ENCODE data around the gene PCARE. TPM values are rescaled to one million over a fixed set of nuclear protein-coding genes. Genes with fewer than 3 reads are reported as not detected.

Gene PCARE
- total and polyA plus RNA-seq, 2 of the 8 experiments (the other 6 are each of a cell fraction or from before 2014, with no cell fraction given): not detected

- Histone ChIP-seq H2BK20ac (ENCODE audit: low read length) (no peak overlapping the region), H2AFZ (ENCODE audit: low read length) (no peak overlapping the region), H4K5ac (ENCODE audit: insufficient read length, low read depth, low read length) (no peak overlapping the region), H4K91ac (replicated peaks; ENCODE audit: insufficient read length, low read length) (no peak overlapping the region), H2BK15ac (ENCODE audit: low read length) (no peak overlapping the region), H3K23ac (ENCODE audit: insufficient read length) (no peak overlapping the region), H3K23me2 (ENCODE audit: low read depth, low read length) (no peaks in the 10 kb centered on the region), H3K18ac (ENCODE audit: extremely low read depth, low read length) (no peak overlapping the region), H2AK5ac (ENCODE audit: low read depth, low read length) (no peak overlapping the region), H2BK120ac (replicated peaks; ENCODE audit: low read depth, low read length) (no peak overlapping the region), H3K9me3 (ENCODE audit: insufficient read depth in 2 of 2, low read depth in 1 of 2, low read length in 1 of 2) (no peaks in the 10 kb centered on the region), H3K4ac (replicated peaks; ENCODE audit: insufficient read length, low read depth, low read length) (no peak overlapping the region), H3K27ac (ENCODE audit: low read depth, low read length) (no peak overlapping the region; the same call in 1 of the 2 replicates), H3K4me1 (replicated peaks in 1 of 4; ENCODE audit: control insufficient read depth in 3 of 4, insufficient read depth in 4 of 4, low read length in 3 of 4) (peaks cover 1 to 13% (median 5%) of the 10 kb centered on the region in 4 experiments), H4K20me1 (replicated peaks in 1 of 2; ENCODE audit: control insufficient read depth in 1 of 2, insufficient read depth in 2 of 2, low read length in 2 of 2) (no peaks in the 10 kb centered on the region), H3K79me1 (ENCODE audit: low read depth, low read length) (no peaks in the 10 kb centered on the region), H3K27me3 (replicated peaks in 1 of 4; ENCODE audit: control insufficient read depth in 3 of 4, extremely low read depth in 1 of 4, insufficient read depth in 3 of 4, low read length in 3 of 4) (no peaks in the 10 kb centered on the region), H3K79me2 (ENCODE audit: control insufficient read depth in 1 of 2, insufficient read depth in 2 of 2, low read length in 2 of 2) (no peaks in the 10 kb centered on the region), H2BK5ac (ENCODE audit: low read depth, low read length) (no peak overlapping the region), H3K4me3 (ENCODE audit: extremely low read depth in 1 of 4, insufficient read depth in 2 of 4, low read depth in 3 of 4, low read length in 4 of 4) (no peak overlapping the region), H2BK12ac (ENCODE audit: low read depth, low read length) (no peak overlapping the region), H3K14ac (ENCODE audit: insufficient read length) (no peak overlapping the region), H3K4me2 (ENCODE audit: insufficient read depth in 1 of 2, low read depth in 2 of 2, low read length in 2 of 2) (no peak overlapping the region), H4K8ac (ENCODE audit: extremely low read depth, insufficient read depth, low read length) (no peak overlapping the region), H3K56ac (replicated peaks; ENCODE audit: insufficient read length, low read depth, low read length) (no peak overlapping the region), H3K36me3 (ENCODE audit: control insufficient read depth in 2 of 4, insufficient read depth in 4 of 4, low read length in 3 of 4) (no peaks in the 10 kb centered on the region), H3K9ac (replicated peaks in 1 of 4; ENCODE audit: extremely low read depth in 1 of 4, low read depth in 3 of 4, low read length in 3 of 4) (no peak overlapping the region)
- DNase-seq (ENCODE audit: low read depth in 1 of 2, low spot score in 2 of 2): no peak
- ChIA-PET CTCF (ENCODE audit: partially characterized antibody) (interaction anchor here (0.7 to 1.7 kb wide), 2 partner anchors 119 to 138 kb away, joined by 3 read pairs; no protein-coding TSS in a partner anchor), POLR2A (ENCODE audit: partially characterized antibody) (no interaction called here)
- no peak for FAIRE-seq
- WGBS, 2 experiments (ENCODE audit: extremely low coverage in 1 of 2, insufficient coverage in 1 of 2, insufficient read length in 1 of 2, insufficient replicate concordance in 2 of 2, low coverage in 1 of 2, low lambda C conversion rate in 2 of 2, missing lambda C conversion rate in 1 of 2): 90% methylated on average over 4 of the region's 4 CpGs; no CpG with 5 or more reads in 1 of the 2 experiments
- TF ChIP-seq, protein P1, sequence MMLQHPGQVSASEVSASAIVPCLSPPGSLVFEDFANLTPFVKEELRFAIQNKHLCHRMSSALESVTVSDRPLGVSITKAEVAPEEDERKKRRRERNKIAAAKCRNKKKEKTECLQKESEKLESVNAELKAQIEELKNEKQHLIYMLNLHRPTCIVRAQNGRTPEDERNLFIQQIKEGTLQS (IDR thresholded peaks at IDR 0.05; ENCODE audit: insufficient read depth, low read depth, low read length): no peak
- TF ChIP-seq BCL11A (IDR thresholded peaks at IDR 0.05; ENCODE audit: low read depth in 2 of 2, low read length in 2 of 2) (no peak), JUND (IDR thresholded peaks at IDR 0.05; ENCODE audit: low read length) (no peak), E2F6 (IDR thresholded peaks at IDR 0.05) (no peak), TAF7 (optimal IDR thresholded peaks at IDR 0.05; ENCODE audit: borderline replicate concordance, low read depth, low read length) (no peak), ATF2 (IDR thresholded peaks at IDR 0.05; ENCODE audit: low read length) (no peak), SIX5 (IDR thresholded peaks at IDR 0.05; ENCODE audit: low read depth, low read length) (no peak), RXRA (IDR thresholded peaks at IDR 0.05; ENCODE audit: insufficient read depth, low read depth, low read length) (no peak), SUZ12 (IDR thresholded peaks at IDR 0.05; ENCODE audit: low read length) (no peak), SIRT6 (IDR thresholded peaks at IDR 0.05; ENCODE audit: low read length) (no peak), TAF1 (IDR thresholded peaks at IDR 0.05; ENCODE audit: low read depth, low read length) (no peak), TCF12 (IDR thresholded peaks at IDR 0.05; ENCODE audit: low read depth, low read length) (no peak)
Measured at GRCh38 chr2:29064346-29064715, 10.0 kb downstream of the PCARE start.

Measured in H1 (cell line).